Measurements from ENCODE around the gene HDGFL1.

Gene HDGFL1

DNA sequence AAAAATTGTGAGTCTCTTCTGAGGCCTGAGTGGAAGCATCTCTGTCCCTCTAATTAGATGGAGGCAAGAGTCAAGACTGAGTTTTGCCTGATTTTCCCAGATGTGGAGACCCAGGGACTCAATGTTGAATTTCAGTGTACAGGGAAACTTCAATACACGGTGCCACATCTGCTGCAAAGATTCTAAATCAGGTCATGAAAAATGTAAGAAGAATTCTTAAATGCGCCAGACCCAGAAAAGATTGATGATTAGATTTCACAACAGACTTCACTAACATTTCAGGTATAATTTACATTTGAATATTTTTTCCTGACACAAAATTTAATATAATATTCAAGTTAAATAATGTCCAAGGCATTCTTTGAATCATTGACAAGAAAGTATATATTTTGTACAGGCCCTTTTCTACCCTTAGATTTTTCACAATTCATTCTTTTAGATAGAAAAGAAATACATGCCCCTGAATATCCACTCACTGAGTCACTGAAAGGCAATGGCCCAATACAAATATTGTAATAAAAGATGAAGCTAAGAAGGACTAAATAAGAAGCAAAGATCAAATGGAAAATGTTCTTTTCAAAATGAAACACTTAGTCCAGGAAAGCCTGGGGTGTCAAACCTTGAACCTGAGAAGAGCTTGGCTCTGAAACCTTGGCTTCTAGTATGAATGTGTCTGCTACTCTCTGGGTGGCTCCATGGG lies 18.2 kb upstream of the HDGFL1 start:
- Histone ChIP-seq H3K9me3 (replicated peaks; ENCODE audit: insufficient read depth, low read length) (no peaks in the 10 kb centered on the region), H3K36me3 (replicated peaks; ENCODE audit: insufficient read depth, low read length) (no peaks in the 10 kb centered on the region), H3K27me3 (replicated peaks; ENCODE audit: insufficient read depth, low read length) (no peaks in the 10 kb centered on the region), H3K4me1 (ENCODE audit: low read length) (no peaks in the 10 kb centered on the region), H3K9ac (ENCODE audit: low read length) (no peak overlapping the region), H3K27ac (ENCODE audit: low read length) (no peak overlapping the region), H3K79me2 (ENCODE audit: low read length) (no peaks in the 10 kb centered on the region), H3K4me2 (ENCODE audit: low read depth, low read length) (no peak overlapping the region), H3F3A (ENCODE audit: insufficient read depth, low read length) (no peaks in the 10 kb centered on the region), H3K4me3 (ENCODE audit: low read length) (no peak overlapping the region), H4K20me1 (ENCODE audit: insufficient read depth, low read length) (no peaks in the 10 kb centered on the region), H3K9me2 (replicated peaks; ENCODE audit: insufficient read depth, low read length) (no peaks in the 10 kb centered on the region), H2AFZ (ENCODE audit: low read length) (no peak overlapping the region)
- no peak for DNase-seq
- TF ChIP-seq EZH2phosphoT487 (IDR thresholded peaks at IDR 0.05; ENCODE audit: low read length): no peak
- TF ChIP-seq, protein P1, sequence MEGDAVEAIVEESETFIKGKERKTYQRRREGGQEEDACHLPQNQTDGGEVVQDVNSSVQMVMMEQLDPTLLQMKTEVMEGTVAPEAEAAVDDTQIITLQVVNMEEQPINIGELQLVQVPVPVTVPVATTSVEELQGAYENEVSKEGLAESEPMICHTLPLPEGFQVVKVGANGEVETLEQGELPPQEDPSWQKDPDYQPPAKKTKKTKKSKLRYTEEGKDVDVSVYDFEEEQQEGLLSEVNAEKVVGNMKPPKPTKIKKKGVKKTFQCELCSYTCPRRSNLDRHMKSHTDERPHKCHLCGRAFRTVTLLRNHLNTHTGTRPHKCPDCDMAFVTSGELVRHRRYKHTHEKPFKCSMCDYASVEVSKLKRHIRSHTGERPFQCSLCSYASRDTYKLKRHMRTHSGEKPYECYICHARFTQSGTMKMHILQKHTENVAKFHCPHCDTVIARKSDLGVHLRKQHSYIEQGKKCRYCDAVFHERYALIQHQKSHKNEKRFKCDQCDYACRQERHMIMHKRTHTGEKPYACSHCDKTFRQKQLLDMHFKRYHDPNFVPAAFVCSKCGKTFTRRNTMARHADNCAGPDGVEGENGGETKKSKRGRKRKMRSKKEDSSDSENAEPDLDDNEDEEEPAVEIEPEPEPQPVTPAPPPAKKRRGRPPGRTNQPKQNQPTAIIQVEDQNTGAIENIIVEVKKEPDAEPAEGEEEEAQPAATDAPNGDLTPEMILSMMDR (IDR thresholded peaks at IDR 0.05; ENCODE audit: low read length): no peak
- no peak for TF ChIP-seq EZH2 (optimal IDR thresholded peaks at IDR 0.05; ENCODE audit: low read depth, low read length)

DNA sequence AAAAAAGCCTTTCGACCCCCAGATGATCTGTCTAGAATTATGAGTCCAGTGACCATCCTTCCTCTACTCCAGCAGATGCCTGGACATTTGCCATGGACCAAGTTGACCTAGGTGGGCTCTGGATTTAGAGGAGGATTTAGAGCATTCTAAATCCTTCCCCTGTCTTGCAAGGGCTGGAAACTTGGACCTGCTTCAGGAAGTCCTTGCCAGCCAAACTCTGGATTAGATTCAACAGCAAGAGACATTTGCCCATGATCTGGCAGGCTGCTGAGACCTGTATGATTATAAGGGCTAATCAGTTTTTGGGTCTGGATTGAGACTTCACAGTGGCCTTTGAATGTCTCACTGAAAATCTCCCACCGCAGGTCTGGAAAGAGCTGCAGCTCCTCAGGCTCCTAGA lies 13.1 kb upstream of the HDGFL1 start:
- H3K27ac ChIP-seq (ENCODE audit: low read length): no peak overlapping the region
- H2AFZ ChIP-seq (ENCODE audit: low read length): no peak overlapping the region
- H3K9ac ChIP-seq (ENCODE audit: low read length): no peak overlapping the region
- no peaks in the 10 kb centered on the region for H3F3A ChIP-seq (ENCODE audit: insufficient read depth, low read length)
- H3K9me2 ChIP-seq (replicated peaks; ENCODE audit: insufficient read depth, low read length): no peaks in the 10 kb centered on the region
- no peak overlapping the region for H3K4me3 ChIP-seq (ENCODE audit: low read length)
- H3K4me1 ChIP-seq (ENCODE audit: low read length): no peaks in the 10 kb centered on the region
- no peaks in the 10 kb centered on the region for H4K20me1 ChIP-seq (ENCODE audit: insufficient read depth, low read length)
- no peak overlapping the region for H3K4me2 ChIP-seq (ENCODE audit: low read depth, low read length)
- no peak for DNase-seq
- no peaks in the 10 kb centered on the region for H3K27me3 ChIP-seq (replicated peaks; ENCODE audit: insufficient read depth, low read length)
- no peaks in the 10 kb centered on the region for H3K79me2 ChIP-seq (ENCODE audit: low read length)
- no peak for TF ChIP-seq EZH2phosphoT487 (IDR thresholded peaks at IDR 0.05; ENCODE audit: low read length)
- TF ChIP-seq, protein P1 (IDR thresholded peaks at IDR 0.05; ENCODE audit: low read length): no peak
- no peak for TF ChIP-seq EZH2 (optimal IDR thresholded peaks at IDR 0.05; ENCODE audit: low read depth, low read length)
- H3K9me3 ChIP-seq (replicated peaks; ENCODE audit: insufficient read depth, low read length): no peaks in the 10 kb centered on the region
- H3K36me3 ChIP-seq (replicated peaks; ENCODE audit: insufficient read depth, low read length): no peaks in the 10 kb centered on the region

DNA sequence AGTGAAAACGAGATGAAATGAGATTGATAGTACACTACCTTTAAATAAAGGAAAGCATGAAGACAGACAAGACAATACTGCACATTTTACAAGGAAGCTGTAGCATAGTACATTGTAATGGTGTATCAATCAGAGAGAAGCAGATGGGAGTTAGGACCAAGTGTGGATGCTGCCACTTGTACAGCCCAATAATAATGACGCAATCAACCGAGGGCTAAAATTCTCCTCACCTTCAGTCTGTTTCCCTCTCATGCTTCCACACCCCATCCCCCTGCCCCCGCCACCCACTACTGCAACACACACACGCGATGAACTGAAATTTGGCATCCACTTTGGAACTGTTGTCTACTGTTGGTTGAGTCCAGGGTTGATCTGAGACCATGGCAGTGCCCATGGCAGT lies 12.4 kb upstream of the HDGFL1 start:
- no peaks in the 10 kb centered on the region for H3K36me3 ChIP-seq (replicated peaks; ENCODE audit: insufficient read depth, low read length)
- no peak overlapping the region for H2AFZ ChIP-seq (ENCODE audit: low read length)
- no peak overlapping the region for H3K27ac ChIP-seq (ENCODE audit: low read length)
- no peak for DNase-seq
- no peak overlapping the region for H3K4me3 ChIP-seq (ENCODE audit: low read length)
- no peaks in the 10 kb centered on the region for H3K9me3 ChIP-seq (replicated peaks; ENCODE audit: insufficient read depth, low read length)
- H4K20me1 ChIP-seq (ENCODE audit: insufficient read depth, low read length): no peaks in the 10 kb centered on the region
- H3K4me1 ChIP-seq (ENCODE audit: low read length): no peaks in the 10 kb centered on the region
- H3K9me2 ChIP-seq (replicated peaks; ENCODE audit: insufficient read depth, low read length): no peaks in the 10 kb centered on the region
- TF ChIP-seq, protein P1 (IDR thresholded peaks at IDR 0.05; ENCODE audit: low read length): no peak
- TF ChIP-seq EZH2phosphoT487 (IDR thresholded peaks at IDR 0.05; ENCODE audit: low read length) (no peak), EZH2 (optimal IDR thresholded peaks at IDR 0.05; ENCODE audit: low read depth, low read length) (no peak)
- no peak overlapping the region for H3K9ac ChIP-seq (ENCODE audit: low read length)
- H3F3A ChIP-seq (ENCODE audit: insufficient read depth, low read length): no peaks in the 10 kb centered on the region
- no peaks in the 10 kb centered on the region for H3K79me2 ChIP-seq (ENCODE audit: low read length)
- H3K4me2 ChIP-seq (ENCODE audit: low read depth, low read length): no peak overlapping the region
- H3K27me3 ChIP-seq (replicated peaks; ENCODE audit: insufficient read depth, low read length): no peaks in the 10 kb centered on the region

Measured in MM.1S (cell line).